Sigmoid colon (tissue), 7 donors: ENCODE data around the gene NCKAP5. TPM values are rescaled to one million over a fixed set of nuclear protein-coding genes. Genes with fewer than 3 reads are reported as not detected.

Experiments
- DNase-seq: peaks from one replicate; pipeline ENCODE4 v3.0.0-alpha.2; 2019
- H3K27ac ChIP-seq, 4 donors: fragments of 200-600 bp; sonication (generic); one replicate each; pipeline ENCODE4 v1.5.1; 2016 to 2019; ENCODE audit warnings: mild to moderate bottlenecking in 1 of 4
- H3K27me3 ChIP-seq, 3 donors: fragments of 200-600 bp; sonication (generic); one replicate each; pipeline ENCODE4 v1.5.1; 2019; ENCODE audit warnings: mild to moderate bottlenecking in 1 of 3
- H3K36me3 ChIP-seq, 4 donors: fragments of 200-600 bp; sonication (generic); one replicate each; pipeline ENCODE4 v1.5.1; 2016 to 2019
- H3K4me1 ChIP-seq, 4 donors: fragments of 200-600 bp; sonication (generic); one replicate each; pipeline ENCODE4 v1.5.1; 2017 to 2019
- H3K4me3 ChIP-seq, 4 donors: fragments of 200-600 bp; sonication (generic); one replicate each; pipeline ENCODE4 v1.5.1; 2017 to 2019; ENCODE audit warnings: mild to moderate bottlenecking in 2 of 4, moderate library complexity in 1 of 4
- H3K9me3 ChIP-seq, 4 donors: fragments of 200-600 bp in 3 of 4; sonication (generic) in 3 of 4; one replicate each; pipeline versions ENCODE4 v1.5.1 to v1.6.1; 2013 to 2019
- CTCF ChIP-seq, 4 experiments: fragments of 450-650 bp in 3 of 4; fragments of 200-600 bp in 1 of 4; IDR thresholded peaks; one replicate each; pipeline ENCODE4 v1.5.1; 2016 to 2019; ENCODE audit warnings: antibody characterized with exemption in 4 of 4, mild to moderate bottlenecking in 3 of 4, moderate library complexity in 2 of 4
- EP300 ChIP-seq, 4 donors: sonication (generic); formaldehyde crosslinking; IDR thresholded peaks; one replicate each; pipeline ENCODE4 v1.6.1; 2017; ENCODE audit warnings: antibody characterized with exemption in 4 of 4
- POLR2A ChIP-seq, 2 donors: fragments of 450-650 bp; IDR thresholded peaks; one replicate each; pipeline ENCODE4 v1.6.1; 2016; ENCODE audit warnings: antibody characterized with exemption in 2 of 2, mild to moderate bottlenecking in 2 of 2, moderate library complexity in 2 of 2
- POLR2AphosphoS5 ChIP-seq, 4 donors: sonication (generic); formaldehyde crosslinking; IDR thresholded peaks; one replicate each; pipeline ENCODE4 v1.6.1; 2017; ENCODE audit warnings: antibody characterized with exemption in 4 of 4
- WGBS, 2 donors: extraction: QIAGEN DNeasy Blood & Tissue Kit; methylation state at CpG; one replicate each; pipeline ENCODE4 v1.1.7; 2013; 5-methylcytosine and 5-hydroxymethylcytosine counted together
- intact Hi-C: fragments of 100-400 bp; cut with DNase I; formaldehyde crosslinking; loops from one replicate; pipeline ENCODE4 v1.15.1; 2023
- polyA plus RNA-seq, 3 donors: library from polyadenylated mRNA; stranded (reverse); fragments of 200-250 nt; gene quantifications; one replicate each; pipeline ENCODE4 v1.2.3, GENCODE V29; 2013
- total RNA-seq, 4 donors: library from RNA; depleted of rRNA; stranded (reverse); fragments of >200 nt; gene quantifications; one replicate each; pipeline ENCODE4 v1.1.0, GENCODE V29; 2016
- donor health status: healthy with polysubstance abuse.
- donor health status: Bipolar disorder and iron deficiency.
- donor health status: healthy.

The NCKAP5 gene
- total and polyA plus RNA-seq, 7 donors: under 0.01 to 3.7 (median 0.60) TPM

GRCh38 chr2:133498662-133499585, 69.3 kb downstream of the NCKAP5 start:
- WGBS, 2 donors: 12 to 61% methylated on average over 8 of the region's 8 CpGs
- H3K4me1 ChIP-seq: no peaks in the 10 kb centered on the region
- no peaks in the 10 kb centered on the region for H3K9me3 ChIP-seq
- intact Hi-C loops: no loop called here
- TF ChIP-seq POLR2AphosphoS5 (IDR thresholded peaks at IDR 0.05) (no peak), POLR2A (IDR thresholded peaks at IDR 0.05) (no peak), CTCF (IDR thresholded peaks at IDR 0.05) (no peak), EP300 (IDR thresholded peaks at IDR 0.05) (no peak)
- no peak overlapping the region for H3K27ac ChIP-seq
- no peaks in the 10 kb centered on the region for H3K36me3 ChIP-seq
- H3K4me3 ChIP-seq: no peak overlapping the region
- no peaks in the 10 kb centered on the region for H3K27me3 ChIP-seq
- no peak for DNase-seq

GRCh38 chr2:133497951-133498565, 70.2 kb downstream of the NCKAP5 start:
- TF ChIP-seq EP300 (IDR thresholded peaks at IDR 0.05) (no peak), CTCF (IDR thresholded peaks at IDR 0.05) (no peak), POLR2A (IDR thresholded peaks at IDR 0.05) (no peak), POLR2AphosphoS5 (IDR thresholded peaks at IDR 0.05) (no peak)
- H3K4me3 ChIP-seq: no peak overlapping the region
- no peaks in the 10 kb centered on the region for H3K4me1 ChIP-seq
- H3K27me3 ChIP-seq: no peaks in the 10 kb centered on the region
- no peak for DNase-seq
- no peaks in the 10 kb centered on the region for H3K9me3 ChIP-seq
- H3K36me3 ChIP-seq: no peaks in the 10 kb centered on the region
- WGBS, 2 donors: 26 to 50% methylated on average over 6 of the region's 6 CpGs
- no peak overlapping the region for H3K27ac ChIP-seq
- intact Hi-C loops: no loop called here

- no peak for TF ChIP-seq POLR2A (IDR thresholded peaks at IDR 0.05)
- TF ChIP-seq CTCF (IDR thresholded peaks at IDR 0.05): no peak
- TF ChIP-seq EP300 (IDR thresholded peaks at IDR 0.05): no peak
- TF ChIP-seq POLR2AphosphoS5 (IDR thresholded peaks at IDR 0.05): no peak
Observed at GRCh38 chr2:133497270-133497893, 70.9 kb downstream of the NCKAP5 start.

GRCh38 chr2:133496501-133497269, 71.6 kb downstream of the NCKAP5 start:
- no peaks in the 10 kb centered on the region for H3K9me3 ChIP-seq
- intact Hi-C loops: no loop called here
- TF ChIP-seq EP300 (IDR thresholded peaks at IDR 0.05) (no peak), POLR2AphosphoS5 (IDR thresholded peaks at IDR 0.05) (no peak), POLR2A (IDR thresholded peaks at IDR 0.05) (no peak), CTCF (IDR thresholded peaks at IDR 0.05) (no peak)
- no peaks in the 10 kb centered on the region for H3K4me1 ChIP-seq
- no peak for DNase-seq
- WGBS, 2 donors: 78 to 82% methylated on average over 3 of the region's 3 CpGs
- H3K27ac ChIP-seq: no peak overlapping the region
- no peaks in the 10 kb centered on the region for H3K27me3 ChIP-seq
- H3K36me3 ChIP-seq: no peaks in the 10 kb centered on the region
- no peak overlapping the region for H3K4me3 ChIP-seq

More at GRCh38 chr2:133497270-133497893, 70.9 kb downstream of the NCKAP5 start:
- intact Hi-C loops: no loop called here
- Histone ChIP-seq H3K27ac (no peak overlapping the region), H3K36me3 (no peaks in the 10 kb centered on the region), H3K4me3 (no peak overlapping the region), H3K4me1 (no peaks in the 10 kb centered on the region), H3K9me3 (no peaks in the 10 kb centered on the region), H3K27me3 (no peaks in the 10 kb centered on the region)
- WGBS, 2 donors: 21 to 52% methylated on average over 3 of the region's 3 CpGs
- DNase-seq: no peak
